ENCODE results near the gene TNPO1. TPM values are rescaled to one million over a fixed set of nuclear protein-coding genes. Genes with fewer than 3 reads are reported as not detected.

Gene TNPO1
- total and polyA plus RNA-seq, 2 of the 8 experiments (the other 6 are each of a cell fraction or from before 2014, with no cell fraction given): 38.5 to 211 TPM

GRCh38 chr5:72959257-72959656 is 142.8 kb downstream of the TNPO1 start:
- 91% methylated on average over 1 of the region's 1 CpG; no CpG with 5 or more reads in 1 of the 2 experiments for WGBS, 2 experiments (ENCODE audit: extremely low coverage in 1 of 2, insufficient coverage in 1 of 2, insufficient read length in 1 of 2, insufficient replicate concordance in 2 of 2, low coverage in 1 of 2, low lambda C conversion rate in 2 of 2, missing lambda C conversion rate in 1 of 2)
- no peak overlapping the region for H2BK120ac ChIP-seq (replicated peaks; ENCODE audit: low read depth, low read length)
- POLR2A ChIA-PET (ENCODE audit: partially characterized antibody): interaction anchor here (1.9 kb wide), 1 partner anchor 10 kb away, joined by 4 read pairs; no protein-coding TSS in a partner anchor
- no peak for TF ChIP-seq PHF8 (conservative IDR thresholded peaks at IDR 0.05; ENCODE audit: low read depth, low read length)
- no peak for TF ChIP-seq HDAC2 (IDR thresholded peaks at IDR 0.05; ENCODE audit: borderline replicate concordance in 1 of 2, low read depth in 2 of 2, low read length in 2 of 2)
- no peak for TF ChIP-seq EZH2 (IDR thresholded peaks at IDR 0.05; ENCODE audit: low read depth, low read length, severe bottlenecking)
- TF ChIP-seq, protein P1, sequence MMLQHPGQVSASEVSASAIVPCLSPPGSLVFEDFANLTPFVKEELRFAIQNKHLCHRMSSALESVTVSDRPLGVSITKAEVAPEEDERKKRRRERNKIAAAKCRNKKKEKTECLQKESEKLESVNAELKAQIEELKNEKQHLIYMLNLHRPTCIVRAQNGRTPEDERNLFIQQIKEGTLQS (IDR thresholded peaks at IDR 0.05; ENCODE audit: insufficient read depth, low read depth, low read length): no peak
- TF ChIP-seq YY1 (IDR thresholded peaks at IDR 0.05; ENCODE audit: low read depth, low read length): no peak
- TF ChIP-seq EGR1 (IDR thresholded peaks at IDR 0.05; ENCODE audit: borderline replicate concordance, low read depth, low read length): no peak
- TF ChIP-seq SP4 (IDR thresholded peaks at IDR 0.05; ENCODE audit: low read length): no peak
- TF ChIP-seq, protein P2, sequence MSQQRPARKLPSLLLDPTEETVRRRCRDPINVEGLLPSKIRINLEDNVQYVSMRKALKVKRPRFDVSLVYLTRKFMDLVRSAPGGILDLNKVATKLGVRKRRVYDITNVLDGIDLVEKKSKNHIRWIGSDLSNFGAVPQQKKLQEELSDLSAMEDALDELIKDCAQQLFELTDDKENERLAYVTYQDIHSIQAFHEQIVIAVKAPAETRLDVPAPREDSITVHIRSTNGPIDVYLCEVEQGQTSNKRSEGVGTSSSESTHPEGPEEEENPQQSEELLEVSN (IDR thresholded peaks at IDR 0.05): no peak
- no peak for TF ChIP-seq TBP (IDR thresholded peaks at IDR 0.05; ENCODE audit: low read depth, low read length)
- TF ChIP-seq SP2 (IDR thresholded peaks at IDR 0.05; ENCODE audit: low read length): no peak
- no peak for TF ChIP-seq TAF7 (optimal IDR thresholded peaks at IDR 0.05; ENCODE audit: borderline replicate concordance, low read depth, low read length)
- TF ChIP-seq CBX5 (IDR thresholded peaks at IDR 0.05; ENCODE audit: low read depth, low read length): no peak
- TF ChIP-seq MAFK (IDR thresholded peaks at IDR 0.05; ENCODE audit: low read depth, low read length): no peak

More at GRCh38 chr5:72959257-72959656, 142.8 kb downstream of the TNPO1 start:
- H3K4ac ChIP-seq (replicated peaks; ENCODE audit: insufficient read length, low read depth, low read length): no peak overlapping the region
- H4K20me1 ChIP-seq (replicated peaks in 1 of 2; ENCODE audit: control insufficient read depth in 1 of 2, insufficient read depth in 2 of 2, low read length in 2 of 2): peaks cover 0 to 4% of the 10 kb centered on the region in 2 experiments
- H3K27ac ChIP-seq (ENCODE audit: low read depth, low read length): no peak overlapping the region
- H3K27me3 ChIP-seq (replicated peaks in 1 of 4; ENCODE audit: control insufficient read depth in 3 of 4, extremely low read depth in 1 of 4, insufficient read depth in 3 of 4, low read length in 3 of 4): no peaks in the 10 kb centered on the region; a peak in 1 of 7 replicates
- no peak overlapping the region for H3K23ac ChIP-seq (ENCODE audit: insufficient read length)
- H3K18ac ChIP-seq (ENCODE audit: extremely low read depth, low read length): no peak overlapping the region
- H3K79me1 ChIP-seq (ENCODE audit: low read depth, low read length): no peaks in the 10 kb centered on the region
- H4K5ac ChIP-seq (ENCODE audit: insufficient read length, low read depth, low read length): no peak overlapping the region
- no peak overlapping the region for H3K4me2 ChIP-seq (ENCODE audit: insufficient read depth in 1 of 2, low read depth in 2 of 2, low read length in 2 of 2)
- no peak overlapping the region for H3K4me3 ChIP-seq (ENCODE audit: extremely low read depth in 1 of 4, insufficient read depth in 2 of 4, low read depth in 3 of 4, low read length in 4 of 4)
- H4K91ac ChIP-seq (replicated peaks; ENCODE audit: insufficient read length, low read length): no peak overlapping the region
- no peaks in the 10 kb centered on the region for H3K9me3 ChIP-seq (ENCODE audit: insufficient read depth in 2 of 2, low read depth in 1 of 2, low read length in 1 of 2)
- peaks cover 5% of the 10 kb centered on the region for H3K23me2 ChIP-seq (ENCODE audit: low read depth, low read length)
- no peak overlapping the region for H3K56ac ChIP-seq (replicated peaks; ENCODE audit: insufficient read length, low read depth, low read length)
- no peak overlapping the region for H2AK5ac ChIP-seq (ENCODE audit: low read depth, low read length)
- H2BK20ac ChIP-seq (ENCODE audit: low read length): no peak overlapping the region
- peaks cover 0 to 22% of the 10 kb centered on the region in 2 experiments; a peak in 2 of 4 replicates for H3K79me2 ChIP-seq (ENCODE audit: control insufficient read depth in 1 of 2, insufficient read depth in 2 of 2, low read length in 2 of 2)
- DNase-seq (ENCODE audit: low read depth in 1 of 2, low spot score in 2 of 2): no peak
- peaks cover 0 to under 1% (median 0%) of the 10 kb centered on the region in 4 experiments; a peak in 2 of 7 replicates for H3K4me1 ChIP-seq (replicated peaks in 1 of 4; ENCODE audit: control insufficient read depth in 3 of 4, insufficient read depth in 4 of 4, low read length in 3 of 4)
- H3K36me3 ChIP-seq (ENCODE audit: control insufficient read depth in 2 of 4, insufficient read depth in 4 of 4, low read length in 3 of 4): no peaks in the 10 kb centered on the region
- H2BK12ac ChIP-seq (ENCODE audit: low read depth, low read length): no peak overlapping the region
- no peak overlapping the region for H4K8ac ChIP-seq (ENCODE audit: extremely low read depth, insufficient read depth, low read length)
- no peak overlapping the region for H3K14ac ChIP-seq (ENCODE audit: insufficient read length)
- H2AFZ ChIP-seq (ENCODE audit: low read length): no peak overlapping the region
- H2BK5ac ChIP-seq (ENCODE audit: low read depth, low read length): no peak overlapping the region
- CTCF ChIA-PET (ENCODE audit: partially characterized antibody): no interaction called here
- H2BK15ac ChIP-seq (ENCODE audit: low read length): no peak overlapping the region
- no peak overlapping the region for H3K9ac ChIP-seq (replicated peaks in 1 of 4; ENCODE audit: extremely low read depth in 1 of 4, low read depth in 3 of 4, low read length in 3 of 4)
- no peak for FAIRE-seq

Measured in H1 (cell line).